ENCODE data around the gene SOX8.

The SOX8 gene

GRCh38 chr16:966505-966904, 15.1 kb upstream of the SOX8 start:
- TF ChIP-seq CTCF (conservative IDR thresholded peaks at IDR 0.05), result no peak
- no peak overlapping the region for H3K27ac ChIP-seq

DNA sequence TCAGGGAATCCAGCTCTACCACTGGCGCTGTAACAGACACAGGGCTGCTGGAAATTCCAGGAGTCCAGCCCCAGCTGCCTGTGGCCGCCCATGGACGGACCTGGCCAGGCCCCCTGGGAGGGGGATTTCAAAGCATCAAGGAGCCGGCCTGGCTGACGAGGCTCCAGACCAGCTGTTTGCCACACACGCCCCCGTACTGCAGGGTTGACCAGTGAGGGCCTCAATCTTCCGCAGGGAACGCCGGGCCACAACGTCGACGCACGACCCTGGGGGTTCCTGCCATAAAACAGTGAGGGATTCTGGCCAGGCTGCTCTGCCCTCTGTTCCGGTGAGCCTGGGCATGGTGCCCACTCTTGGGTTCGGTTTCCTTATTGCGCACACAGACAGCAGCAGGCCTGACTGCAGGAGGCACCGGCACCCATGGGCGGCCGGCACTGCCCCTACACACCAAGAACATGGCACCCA, 14.5 kb upstream of the SOX8 start:
- H3K27ac ChIP-seq, result no peak overlapping the region
- no peak for TF ChIP-seq CTCF (conservative IDR thresholded peaks at IDR 0.05)

DNA sequence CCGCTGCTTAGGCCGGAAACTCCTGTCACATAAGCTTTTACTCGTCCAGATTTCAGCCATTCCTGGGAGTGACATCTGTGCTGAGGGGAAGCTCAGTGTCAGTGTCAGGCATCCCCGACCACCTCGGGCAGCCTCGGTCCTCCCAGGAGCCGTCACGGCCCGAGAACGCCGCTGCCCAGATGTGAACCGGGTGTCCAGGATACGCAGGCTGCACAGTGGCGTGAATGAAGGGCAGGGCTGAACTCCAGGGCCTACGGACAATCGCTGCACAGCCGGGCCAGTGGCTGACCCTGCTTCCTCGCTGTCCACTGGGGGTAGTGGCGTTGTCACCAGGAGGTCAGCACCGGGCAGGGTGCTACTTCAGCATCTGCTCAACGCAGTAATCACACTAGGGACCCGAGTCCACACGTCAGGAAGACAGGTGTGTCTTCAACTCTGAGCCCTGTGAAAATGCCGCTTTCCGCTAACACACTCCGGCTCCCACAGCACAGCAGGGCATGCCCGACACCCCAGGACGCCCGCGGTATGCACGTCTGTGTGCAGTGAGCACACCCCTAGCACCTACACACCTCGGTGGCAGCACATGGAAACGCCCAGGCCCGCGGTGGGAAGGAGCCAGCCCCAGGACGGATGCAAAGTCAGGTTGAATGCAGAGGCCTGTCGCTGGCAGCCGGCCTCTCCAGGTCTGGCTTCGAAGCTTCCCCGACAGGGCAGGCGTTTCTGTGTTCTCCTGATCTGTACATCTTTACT, 13.8 kb upstream of the SOX8 start:
- H3K27ac ChIP-seq, result no peak overlapping the region
- no peak for TF ChIP-seq CTCF (conservative IDR thresholded peaks at IDR 0.05)

DNA sequence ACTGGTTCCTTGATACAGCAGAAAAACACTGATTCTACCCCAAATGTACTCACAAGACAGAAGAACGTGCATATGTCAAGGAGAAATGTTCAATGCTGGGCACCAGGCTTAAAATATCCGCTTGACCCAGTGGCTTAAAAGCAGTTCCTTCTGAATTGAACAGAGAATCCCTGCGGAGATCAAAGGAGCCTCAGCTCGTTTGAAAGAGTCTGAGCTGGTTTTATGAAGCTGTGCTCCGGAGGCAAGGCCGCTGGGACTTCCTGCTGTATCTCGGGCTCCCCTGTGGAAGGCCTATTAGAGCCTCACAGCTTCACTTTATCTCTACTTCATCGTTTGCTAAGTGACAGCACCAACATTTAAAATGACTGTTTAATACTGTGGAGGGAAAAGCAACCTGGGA, 12.9 kb upstream of the SOX8 start:
- H3K27ac ChIP-seq, result no peak overlapping the region
- no peak for TF ChIP-seq CTCF (conservative IDR thresholded peaks at IDR 0.05)

GRCh38 chr16:969508-970385, 11.8 kb upstream of the SOX8 start:
- no peak for TF ChIP-seq CTCF (conservative IDR thresholded peaks at IDR 0.05)
- peak overlapping the region; percentile 81 for H3K27ac ChIP-seq

GRCh38 chr16:970386-970765, 11.2 kb upstream of the SOX8 start:
- no peak for TF ChIP-seq CTCF (conservative IDR thresholded peaks at IDR 0.05)
- peak overlapping the region; percentile 81 for H3K27ac ChIP-seq

- no peak for TF ChIP-seq CTCF (conservative IDR thresholded peaks at IDR 0.05)
- peak within 1 kb of the TSS; percentile 81 for H3K27ac ChIP-seq
Observed at GRCh38 chr16:970766-971581, 10.6 kb upstream of the SOX8 start, which contains the start of gene LMF1. TSS of gene LMF1 (minus strand) at chr16:970984. CDS start at chr16:970980, 4 bp downstream.
